Measurements from ENCODE around the gene ETFA.

ETFA gene

DNA sequence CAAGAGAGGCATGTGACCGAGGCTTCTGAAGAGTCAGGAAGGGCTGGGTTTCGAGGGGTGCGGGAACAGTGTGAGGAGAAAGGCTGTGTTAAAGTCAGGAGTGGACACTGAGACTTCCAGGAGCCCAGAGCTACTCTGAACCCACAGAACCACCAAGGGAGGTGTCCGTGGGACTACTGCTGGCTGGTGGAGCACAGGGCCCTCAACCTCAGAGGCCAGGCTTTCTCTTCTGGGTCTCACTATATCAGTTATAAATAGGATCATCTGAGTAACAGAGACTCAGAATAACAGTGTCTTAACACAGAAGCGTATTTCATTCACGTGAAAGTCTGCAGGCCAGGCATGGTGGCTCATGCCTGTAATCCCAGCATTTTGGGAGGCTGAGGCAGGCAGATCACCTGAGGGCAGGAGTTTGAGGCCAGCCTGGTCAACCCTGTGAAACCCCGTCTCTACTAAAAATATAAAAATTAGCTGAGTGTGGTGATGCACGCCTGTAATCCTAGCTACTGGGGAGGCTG is 137.9 kb downstream of the ETFA start:
- no peak for DNase-seq (ENCODE audit: low spot score)

DNA sequence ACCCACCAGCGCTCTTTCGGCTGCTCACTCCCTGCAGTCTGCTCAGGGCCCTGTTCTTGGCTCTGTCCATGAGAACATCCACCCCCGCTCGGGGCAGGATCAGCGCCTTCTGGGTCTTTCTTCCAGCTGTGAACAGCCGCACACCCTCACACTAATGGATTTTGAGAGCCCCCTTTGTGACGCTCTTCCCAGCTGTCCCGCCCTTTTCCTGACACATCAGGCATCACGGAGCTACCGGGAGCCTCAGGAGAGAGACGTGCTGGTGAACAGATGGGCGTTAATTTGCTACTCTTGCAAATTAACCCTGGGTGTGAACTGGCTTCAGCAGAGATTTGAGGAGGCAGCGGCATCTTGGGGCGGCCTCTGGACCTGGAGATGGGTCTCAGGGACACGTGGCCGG is 138.5 kb downstream of the ETFA start:
- no peak for DNase-seq (ENCODE audit: low spot score)

DNA sequence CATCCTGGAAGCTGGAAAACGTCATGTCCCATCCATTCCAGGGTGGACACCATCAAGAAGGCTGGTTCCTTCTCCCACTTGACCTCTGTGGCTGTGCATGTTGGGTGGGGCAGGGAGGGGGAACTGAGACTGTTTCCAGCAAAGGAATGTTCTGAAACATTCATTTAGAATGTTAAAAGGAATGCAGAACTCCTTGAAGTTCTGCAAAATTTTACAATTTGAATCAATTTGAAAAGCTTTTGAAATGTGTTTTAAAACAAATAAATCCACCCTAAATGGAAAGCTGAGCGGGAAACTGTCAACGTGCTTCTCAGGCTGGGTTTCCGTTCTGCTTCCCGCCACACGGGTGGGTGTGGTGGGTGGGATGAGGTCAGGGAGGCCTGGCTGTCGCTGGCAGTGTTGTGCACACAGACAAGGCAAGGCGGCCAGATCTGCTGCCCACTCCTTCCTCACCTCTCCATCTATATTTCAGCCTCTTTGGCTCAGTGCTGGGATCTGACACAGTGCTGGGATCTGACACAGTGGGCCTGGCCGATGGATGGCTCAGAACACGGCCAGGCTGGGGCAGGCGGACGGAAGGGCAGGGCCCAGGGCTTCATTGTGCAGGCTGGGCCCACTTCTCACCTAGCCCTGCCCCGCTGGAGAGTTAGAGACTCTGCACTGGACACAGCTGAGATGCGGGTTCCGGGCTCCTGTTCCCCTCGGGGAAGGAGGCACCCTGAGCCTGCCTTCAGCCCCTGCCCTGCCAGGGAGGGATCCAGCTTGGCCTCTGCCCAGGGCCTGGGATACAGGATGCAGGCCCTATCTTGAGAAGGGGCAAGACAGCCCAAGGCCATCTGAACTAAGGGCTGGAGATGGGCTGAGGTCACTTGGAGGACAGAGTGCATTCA is 141.1 kb downstream of the ETFA start:
- DNase-seq (ENCODE audit: low spot score), result peak; percentile 74

DNA sequence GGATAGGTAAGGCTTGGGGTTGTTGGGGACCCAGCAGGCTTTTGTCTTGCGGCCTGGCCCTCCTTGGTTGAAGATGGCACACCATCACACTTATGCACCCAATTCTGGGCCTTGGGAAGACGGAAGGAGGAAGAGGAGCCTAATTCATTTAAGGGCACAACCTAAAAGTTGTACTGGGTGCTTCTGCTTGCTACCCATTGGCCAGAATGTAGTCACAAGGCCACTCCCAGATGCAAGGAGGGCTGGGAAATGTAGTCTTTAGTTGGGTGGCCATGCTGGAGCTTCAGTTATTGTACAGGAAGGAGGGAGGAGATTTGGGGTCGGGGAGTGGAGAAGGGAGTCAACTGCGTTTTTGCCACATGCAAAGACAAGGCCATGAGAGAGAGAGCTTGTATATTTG is 142.3 kb downstream of the ETFA start:
- peak; percentile 56 for DNase-seq (ENCODE audit: low spot score)

DNA sequence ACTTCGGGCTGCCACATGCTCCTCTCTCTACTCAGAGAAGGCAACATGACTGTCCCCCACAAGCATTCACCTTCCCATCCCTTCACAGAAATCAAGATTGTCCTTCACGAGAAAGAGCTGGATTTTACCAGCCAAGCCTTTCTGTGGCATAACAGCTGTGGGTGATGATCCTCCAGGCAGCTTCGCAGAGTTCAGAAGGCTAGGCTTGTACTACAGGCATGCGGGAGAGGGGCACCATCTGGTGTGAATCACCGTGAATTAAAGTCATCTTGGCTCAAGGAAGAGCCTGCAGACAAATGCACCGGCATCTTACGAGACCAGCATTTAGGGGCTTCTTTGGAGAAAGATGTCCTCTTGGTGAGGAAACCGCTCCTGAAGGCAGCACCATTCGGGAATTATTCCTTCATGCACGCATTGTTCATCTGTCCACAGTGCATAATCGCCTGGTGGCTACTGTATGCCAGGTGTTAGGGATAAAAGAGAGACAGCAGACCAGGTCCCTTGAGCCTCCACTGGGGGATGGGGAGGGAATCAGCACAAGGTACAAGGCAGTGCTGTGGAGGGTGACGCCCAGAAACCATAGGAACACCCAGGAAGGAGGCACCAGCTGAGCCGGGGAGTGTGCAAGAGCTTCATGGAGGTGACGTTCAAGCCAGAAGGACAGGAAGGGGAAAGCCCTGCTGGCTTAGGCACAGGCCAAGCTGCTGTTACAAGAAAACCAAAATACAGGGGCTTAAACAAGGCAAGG is 142.9 kb downstream of the ETFA start:
- DNase-seq (ENCODE audit: low spot score), result no peak

DNA sequence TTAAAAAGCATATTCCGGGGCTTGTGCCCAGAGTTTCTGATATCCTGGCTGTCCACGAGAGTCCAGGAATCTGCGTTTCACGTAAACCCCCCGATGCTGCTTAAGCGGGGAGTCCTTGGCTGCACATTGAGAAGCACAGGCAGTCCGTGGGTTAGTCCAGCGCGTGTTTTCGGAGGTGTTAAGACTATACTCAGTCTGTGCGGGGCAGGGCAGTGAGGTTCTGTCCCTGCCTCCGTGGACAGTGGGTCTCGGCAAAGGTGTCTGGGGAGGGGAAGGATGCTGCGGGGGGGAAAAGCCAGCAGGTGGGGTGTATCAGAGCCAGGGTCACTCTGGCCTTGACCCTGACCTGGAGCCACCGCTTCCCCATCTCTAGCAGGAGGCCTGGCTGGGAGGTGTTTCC is 145.3 kb downstream of the ETFA start:
- no peak for DNase-seq (ENCODE audit: low spot score)

Data from GM03348 (cell line).